PFSK-1 (cell line): ENCODE measurements around the gene MYH7.

ENCODE experiments used
- SIN3A ChIP-seq: IDR thresholded peaks from 2 replicates; pipeline ENCODE4 v1.6.1; 2012; ENCODE audit warnings: mild to moderate bottlenecking, low read length, moderate library complexity, borderline replicate concordance; ENCODE audit not compliant: insufficient read depth
- TAF1 ChIP-seq: IDR thresholded peaks from 2 replicates; pipeline ENCODE4 v1.6.1; 2012; ENCODE audit warnings: low read length, control low read depth, borderline replicate concordance; ENCODE audit not compliant: insufficient read depth

- no peak for TF ChIP-seq TAF1
- no peak for TF ChIP-seq SIN3A
Measured at GRCh38 chr14:23416801-23417200, 18.7 kb downstream of the MYH7 start.
